ENCODE results near the gene ZMAT3.

Gene ZMAT3

DNA sequence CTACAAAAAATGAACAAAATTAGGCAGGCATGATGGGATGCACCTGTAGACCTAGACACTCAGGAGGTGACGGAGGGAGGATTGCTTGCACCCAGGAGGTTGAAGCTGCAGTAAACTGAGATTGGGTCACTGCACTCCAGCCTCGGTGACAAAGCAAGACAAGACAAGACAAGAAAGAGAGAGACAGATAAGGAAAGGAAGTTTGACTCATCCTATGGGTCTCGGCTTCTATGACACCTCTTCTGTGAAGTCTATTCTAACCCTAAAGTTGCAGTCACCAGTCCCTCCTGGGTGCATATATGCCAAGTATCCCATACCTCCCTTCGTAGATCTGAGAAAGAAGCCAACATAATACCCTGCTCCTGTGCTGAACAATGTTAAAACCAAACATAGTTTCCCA, 7.9 kb upstream of the ZMAT3 start:
- TF ChIP-seq, protein P1, sequence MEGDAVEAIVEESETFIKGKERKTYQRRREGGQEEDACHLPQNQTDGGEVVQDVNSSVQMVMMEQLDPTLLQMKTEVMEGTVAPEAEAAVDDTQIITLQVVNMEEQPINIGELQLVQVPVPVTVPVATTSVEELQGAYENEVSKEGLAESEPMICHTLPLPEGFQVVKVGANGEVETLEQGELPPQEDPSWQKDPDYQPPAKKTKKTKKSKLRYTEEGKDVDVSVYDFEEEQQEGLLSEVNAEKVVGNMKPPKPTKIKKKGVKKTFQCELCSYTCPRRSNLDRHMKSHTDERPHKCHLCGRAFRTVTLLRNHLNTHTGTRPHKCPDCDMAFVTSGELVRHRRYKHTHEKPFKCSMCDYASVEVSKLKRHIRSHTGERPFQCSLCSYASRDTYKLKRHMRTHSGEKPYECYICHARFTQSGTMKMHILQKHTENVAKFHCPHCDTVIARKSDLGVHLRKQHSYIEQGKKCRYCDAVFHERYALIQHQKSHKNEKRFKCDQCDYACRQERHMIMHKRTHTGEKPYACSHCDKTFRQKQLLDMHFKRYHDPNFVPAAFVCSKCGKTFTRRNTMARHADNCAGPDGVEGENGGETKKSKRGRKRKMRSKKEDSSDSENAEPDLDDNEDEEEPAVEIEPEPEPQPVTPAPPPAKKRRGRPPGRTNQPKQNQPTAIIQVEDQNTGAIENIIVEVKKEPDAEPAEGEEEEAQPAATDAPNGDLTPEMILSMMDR (IDR thresholded peaks at IDR 0.05; ENCODE audit: poor library complexity, severe bottlenecking) = no peak
- no peaks in the 10 kb centered on the region for H3K4me1 ChIP-seq (ENCODE audit: insufficient read depth, poor library complexity, severe bottlenecking)
- DNase-seq (ENCODE audit: low spot score) (no peak), ATAC-seq (ENCODE audit: low read depth) (no peak)
- H3K27ac ChIP-seq (ENCODE audit: poor library complexity, severe bottlenecking) = no peak overlapping the region
- no peaks in the 10 kb centered on the region for H3K9me3 ChIP-seq (ENCODE audit: severe bottlenecking)
- H3K4me3 ChIP-seq (ENCODE audit: severe bottlenecking) = no peak overlapping the region
- no peaks in the 10 kb centered on the region for H3K36me3 ChIP-seq (ENCODE audit: low read depth)
- no peaks in the 10 kb centered on the region for H3K27me3 ChIP-seq (ENCODE audit: insufficient read depth, poor library complexity, severe bottlenecking)

DNA sequence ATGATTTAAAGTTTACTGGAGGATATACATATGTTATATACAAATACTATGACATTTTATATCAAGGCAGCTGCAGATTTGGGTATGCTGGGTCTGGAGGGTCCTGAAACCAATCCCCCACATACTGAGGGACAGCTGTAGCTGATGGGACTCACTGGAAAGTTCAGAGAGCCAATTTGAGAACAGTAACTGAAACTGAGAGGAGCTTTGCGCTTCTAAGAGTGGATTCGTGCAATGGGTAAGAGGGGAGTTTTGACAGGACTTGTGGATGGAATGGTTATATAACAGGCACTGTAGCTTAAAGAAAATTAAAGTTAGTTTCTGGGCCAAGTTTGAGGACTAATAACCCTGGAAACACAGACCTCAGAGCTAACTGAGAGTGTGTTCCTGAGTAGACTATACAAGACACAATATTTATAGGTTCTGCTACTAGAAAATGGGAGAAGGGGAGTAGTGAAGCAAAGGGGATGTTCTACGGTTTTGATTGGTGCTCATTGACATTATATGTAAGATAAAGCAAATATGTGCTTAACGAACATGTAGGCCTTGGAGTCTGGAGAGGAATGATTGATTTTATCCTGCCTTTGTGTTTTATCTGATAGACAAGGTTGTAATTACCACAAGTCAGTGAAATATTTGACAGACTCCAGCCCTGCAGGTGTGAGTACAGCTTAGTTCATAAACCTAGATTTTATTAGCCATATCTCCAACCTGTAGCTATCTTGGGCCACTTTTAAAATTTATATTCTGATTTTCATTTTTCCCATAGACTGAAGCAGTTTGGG, 4.8 kb upstream of the ZMAT3 start:
- Histone ChIP-seq H3K27me3 (ENCODE audit: insufficient read depth, poor library complexity, severe bottlenecking) (no peaks in the 10 kb centered on the region), H3K36me3 (ENCODE audit: low read depth) (no peaks in the 10 kb centered on the region), H3K9me3 (ENCODE audit: severe bottlenecking) (no peaks in the 10 kb centered on the region), H3K27ac (ENCODE audit: poor library complexity, severe bottlenecking) (no peak overlapping the region), H3K4me3 (ENCODE audit: severe bottlenecking) (no peak overlapping the region), H3K4me1 (ENCODE audit: insufficient read depth, poor library complexity, severe bottlenecking) (no peaks in the 10 kb centered on the region)
- TF ChIP-seq, protein P1 (IDR thresholded peaks at IDR 0.05; ENCODE audit: poor library complexity, severe bottlenecking) = no peak
- no peak for DNase-seq (ENCODE audit: low spot score)
- no peak for ATAC-seq (ENCODE audit: low read depth)

DNA sequence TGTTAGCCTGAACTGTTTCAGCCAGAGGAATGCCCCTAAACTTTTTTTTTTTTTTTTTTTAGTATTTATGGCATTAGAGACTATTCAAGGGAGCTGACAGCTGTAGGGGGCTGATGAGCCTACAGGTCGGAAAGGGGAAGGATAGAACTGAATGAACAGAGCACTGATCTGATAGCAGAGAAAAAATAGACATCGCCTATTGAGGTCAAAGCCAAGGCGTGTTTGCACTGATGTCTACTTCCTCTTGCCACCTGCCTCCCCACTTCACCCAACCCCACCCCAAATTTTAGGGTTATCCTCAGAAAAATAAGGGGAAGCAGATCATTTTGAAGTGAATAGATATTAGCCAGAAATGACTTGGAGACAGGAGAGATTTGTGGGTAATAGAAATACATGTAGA, 3.0 kb upstream of the ZMAT3 start:
- TF ChIP-seq, protein P1 (IDR thresholded peaks at IDR 0.05; ENCODE audit: poor library complexity, severe bottlenecking) = no peak
- no peak overlapping the region for H3K27ac ChIP-seq (ENCODE audit: poor library complexity, severe bottlenecking)
- no peak for DNase-seq (ENCODE audit: low spot score)
- ATAC-seq (ENCODE audit: low read depth) = no peak
- peaks cover 8% of the 10 kb centered on the region for H3K4me1 ChIP-seq (ENCODE audit: insufficient read depth, poor library complexity, severe bottlenecking)
- H3K27me3 ChIP-seq (ENCODE audit: insufficient read depth, poor library complexity, severe bottlenecking) = no peaks in the 10 kb centered on the region
- H3K9me3 ChIP-seq (ENCODE audit: severe bottlenecking) = no peaks in the 10 kb centered on the region
- no peaks in the 10 kb centered on the region; the same call in 1 of the 2 replicates for H3K36me3 ChIP-seq (ENCODE audit: low read depth)
- H3K4me3 ChIP-seq (ENCODE audit: severe bottlenecking) = no peak overlapping the region

DNA sequence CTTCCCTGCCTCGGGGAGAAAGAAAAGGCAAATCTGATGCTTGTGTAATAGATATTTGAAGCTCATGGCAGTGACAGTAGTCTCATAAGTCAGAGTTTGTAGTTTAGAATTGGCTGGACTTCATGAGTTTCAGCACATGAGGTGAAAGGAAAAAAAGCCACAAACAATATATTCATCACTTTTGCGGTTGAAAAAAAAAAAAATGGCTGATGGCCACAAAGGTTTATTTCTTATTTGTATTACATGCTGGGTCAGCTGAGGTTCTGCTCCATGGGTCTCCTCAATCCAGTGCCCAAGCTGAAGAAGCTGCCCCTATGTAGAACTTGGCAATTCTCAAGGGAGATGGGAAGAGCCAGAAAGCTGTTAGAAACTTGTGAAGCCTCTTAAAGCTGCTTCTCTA, 2.2 kb upstream of the ZMAT3 start:
- H3K27me3 ChIP-seq (ENCODE audit: insufficient read depth, poor library complexity, severe bottlenecking) = no peaks in the 10 kb centered on the region
- peaks cover 13% of the 10 kb centered on the region for H3K4me1 ChIP-seq (ENCODE audit: insufficient read depth, poor library complexity, severe bottlenecking)
- H3K4me3 ChIP-seq (ENCODE audit: severe bottlenecking) = no peak overlapping the region
- TF ChIP-seq, protein P1 (IDR thresholded peaks at IDR 0.05; ENCODE audit: poor library complexity, severe bottlenecking) = no peak
- no peak for ATAC-seq (ENCODE audit: low read depth)
- no peak for DNase-seq (ENCODE audit: low spot score)
- H3K9me3 ChIP-seq (ENCODE audit: severe bottlenecking) = no peaks in the 10 kb centered on the region
- H3K36me3 ChIP-seq (ENCODE audit: low read depth) = no peaks in the 10 kb centered on the region; the same call in 1 of the 2 replicates
- H3K27ac ChIP-seq (ENCODE audit: poor library complexity, severe bottlenecking) = no peak overlapping the region

DNA sequence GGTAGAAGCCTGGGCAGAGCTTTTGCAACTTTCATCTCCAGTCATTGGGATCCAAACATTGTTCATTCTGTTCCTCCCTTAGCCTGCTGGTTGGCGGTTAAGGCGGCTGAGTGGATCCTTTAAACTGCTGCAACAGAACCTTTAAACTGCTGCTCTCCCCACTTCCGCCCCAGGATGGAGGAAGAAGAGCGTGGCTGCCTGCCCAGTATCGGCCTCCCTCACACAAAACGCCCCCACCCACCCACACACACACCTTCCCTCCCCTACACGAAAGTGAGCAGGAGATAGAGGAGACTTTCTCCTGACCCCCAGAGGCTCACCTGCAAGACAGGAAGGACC, 460 bp upstream of the ZMAT3 start:
- H3K4me3 ChIP-seq (ENCODE audit: severe bottlenecking) = peak overlapping the region; percentile 77
- ATAC-seq (ENCODE audit: low read depth) (peak; percentile 4; the same call in 2 of the 3 replicates), DNase-seq (ENCODE audit: low spot score) (no peak)
- H3K36me3 ChIP-seq (ENCODE audit: low read depth) = no peaks in the 10 kb centered on the region; the same call in none of the 2 replicates
- H3K4me1 ChIP-seq (ENCODE audit: insufficient read depth, poor library complexity, severe bottlenecking) = peaks cover 13% of the 10 kb centered on the region
- no peaks in the 10 kb centered on the region for H3K27me3 ChIP-seq (ENCODE audit: insufficient read depth, poor library complexity, severe bottlenecking)
- H3K9me3 ChIP-seq (ENCODE audit: severe bottlenecking) = no peaks in the 10 kb centered on the region
- H3K27ac ChIP-seq (ENCODE audit: poor library complexity, severe bottlenecking) = peak overlapping the region; percentile 47
- TF ChIP-seq, protein P1 (IDR thresholded peaks at IDR 0.05; ENCODE audit: poor library complexity, severe bottlenecking) = no peak
